ENCODE results near the gene FBXW9.
"Not testable (repeated sequence)": the region's sequence is repeated elsewhere in the genome, so short reads cannot be mapped to it uniquely, and the experiment has no call there.

DNA sequence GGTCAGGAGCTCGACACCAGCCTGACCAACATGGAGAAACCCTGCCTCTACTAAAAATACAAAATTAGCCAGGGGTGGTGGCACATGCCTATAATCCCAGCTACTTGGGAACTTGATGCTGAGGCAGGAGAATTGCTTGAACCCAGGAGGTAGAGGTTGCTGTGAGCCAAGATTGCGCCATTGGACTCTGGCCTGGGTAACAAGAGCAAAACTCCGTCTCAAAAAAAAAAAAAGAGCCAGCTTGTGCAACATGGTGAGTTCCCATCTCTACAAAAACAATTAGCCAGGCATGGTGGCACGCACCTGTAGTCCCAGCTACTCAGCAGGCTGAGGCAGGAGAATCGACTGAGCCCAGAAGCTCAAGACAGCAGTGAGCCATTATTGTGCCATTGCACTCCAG, 18.4 kb downstream of the FBXW9 start:
- TF ChIP-seq, protein P1, sequence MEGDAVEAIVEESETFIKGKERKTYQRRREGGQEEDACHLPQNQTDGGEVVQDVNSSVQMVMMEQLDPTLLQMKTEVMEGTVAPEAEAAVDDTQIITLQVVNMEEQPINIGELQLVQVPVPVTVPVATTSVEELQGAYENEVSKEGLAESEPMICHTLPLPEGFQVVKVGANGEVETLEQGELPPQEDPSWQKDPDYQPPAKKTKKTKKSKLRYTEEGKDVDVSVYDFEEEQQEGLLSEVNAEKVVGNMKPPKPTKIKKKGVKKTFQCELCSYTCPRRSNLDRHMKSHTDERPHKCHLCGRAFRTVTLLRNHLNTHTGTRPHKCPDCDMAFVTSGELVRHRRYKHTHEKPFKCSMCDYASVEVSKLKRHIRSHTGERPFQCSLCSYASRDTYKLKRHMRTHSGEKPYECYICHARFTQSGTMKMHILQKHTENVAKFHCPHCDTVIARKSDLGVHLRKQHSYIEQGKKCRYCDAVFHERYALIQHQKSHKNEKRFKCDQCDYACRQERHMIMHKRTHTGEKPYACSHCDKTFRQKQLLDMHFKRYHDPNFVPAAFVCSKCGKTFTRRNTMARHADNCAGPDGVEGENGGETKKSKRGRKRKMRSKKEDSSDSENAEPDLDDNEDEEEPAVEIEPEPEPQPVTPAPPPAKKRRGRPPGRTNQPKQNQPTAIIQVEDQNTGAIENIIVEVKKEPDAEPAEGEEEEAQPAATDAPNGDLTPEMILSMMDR (IDR thresholded peaks at IDR 0.05; ENCODE audit: poor library complexity): not testable (repeated sequence)
- TF ChIP-seq EZH2 (IDR thresholded peaks at IDR 0.05; ENCODE audit: borderline replicate concordance): not testable (repeated sequence)

All from hepatocyte (in vitro differentiated cells).